ENCODE data around the gene CCDC102A. TPM values are rescaled to one million over a fixed set of nuclear protein-coding genes. Genes with fewer than 3 reads are reported as not detected.

The CCDC102A gene
- total RNA-seq, 1 experiment from 2014 or later, result 4.5 TPM

DNA sequence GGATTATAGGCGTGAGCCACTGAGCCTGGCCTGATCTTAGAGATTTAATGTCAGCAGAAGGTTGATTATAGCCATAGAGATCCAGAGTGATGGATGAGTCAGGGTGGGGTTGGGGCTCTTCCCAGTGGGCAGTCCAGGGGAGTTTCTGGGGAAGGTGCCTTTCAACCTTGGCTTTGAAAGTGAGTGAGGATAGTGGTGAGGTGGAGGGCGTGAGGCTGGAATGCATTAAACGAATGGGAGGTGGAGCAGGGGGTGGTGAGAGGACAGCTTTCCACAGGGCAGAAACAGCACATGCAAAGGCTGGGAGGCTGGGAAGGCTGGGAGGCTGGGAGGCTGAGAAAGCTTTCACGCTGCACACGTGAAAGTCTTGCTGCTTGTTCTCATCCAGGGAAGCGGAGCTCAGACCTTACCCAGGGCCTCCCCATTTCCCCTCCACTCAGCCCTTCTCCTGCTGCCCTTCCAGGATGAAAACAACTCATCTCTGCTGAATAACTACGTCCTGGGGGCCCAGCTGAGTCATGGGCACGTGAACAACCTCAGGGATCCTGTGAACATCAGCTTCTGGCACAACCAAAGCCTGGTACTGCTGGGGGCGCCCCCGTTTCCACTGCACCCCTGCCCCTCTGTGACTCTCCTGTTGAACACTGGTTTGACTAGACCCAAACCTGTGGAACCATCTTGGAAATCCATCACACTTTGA is 28.4 kb upstream of the CCDC102A start:
- peak overlapping the region; percentile 32; the same call in 1 of the 2 replicates for H3K4me2 ChIP-seq (ENCODE audit: low read length)
- ChIA-PET RAD21 (ENCODE audit: low non-redundant PET in 1 of 2, low total read pairs in 2 of 2, uncharacterized antibody in 2 of 2, unreplicated experiment in 2 of 2) (no interaction called here), POLR2A (no interaction called here), CTCF (no interaction called here)
- H3K79me2 ChIP-seq (ENCODE audit: insufficient read depth, low read length), result no peaks in the 10 kb centered on the region
- H3K4me1 ChIP-seq (ENCODE audit: control insufficient read depth in 1 of 2, insufficient read depth in 2 of 2, low read length in 2 of 2), result peaks cover 4 to 25% of the 10 kb centered on the region in 2 experiments; a peak in 3 of 4 replicates
- no peak overlapping the region for H3K27ac ChIP-seq (ENCODE audit: low read depth, low read length)
- intact Hi-C loops (cut with micrococcal nuclease), result no loop called here
- no peak overlapping the region for H3K4me3 ChIP-seq (replicated peaks in 1 of 2; ENCODE audit: low read depth in 1 of 2, low read length in 2 of 2)
- H3K9ac ChIP-seq (ENCODE audit: low read length), result no peak overlapping the region
- no peaks in the 10 kb centered on the region for H3K27me3 ChIP-seq (ENCODE audit: insufficient read depth, low read length)
- ATAC-seq (no peak), DNase-seq (ENCODE audit: low read depth, low spot score) (no peak)
- BruUV-seq (replicated peaks), result no TSS peak
- TF ChIP-seq ZFX (IDR thresholded peaks at IDR 0.05) (no peak), CEBPB (IDR thresholded peaks at IDR 0.05; ENCODE audit: low read depth) (no peak), EGR1 (IDR thresholded peaks at IDR 0.05; ENCODE audit: low read depth) (no peak), POLR2AphosphoS5 (IDR thresholded peaks at IDR 0.05; ENCODE audit: low read depth, low read length) (no peak), JUND (IDR thresholded peaks at IDR 0.05) (no peak), ELF1 (IDR thresholded peaks at IDR 0.05; ENCODE audit: borderline replicate concordance, low read depth) (no peak), ZNF274 (IDR thresholded peaks at IDR 0.05; ENCODE audit: low read depth, low read length) (no peak), EZH2 (IDR thresholded peaks at IDR 0.05) (no peak), ZBTB33 (IDR thresholded peaks at IDR 0.05; ENCODE audit: extremely low read depth, insufficient replicate concordance, low read length) (no peak), TCF7L2 (IDR thresholded peaks at IDR 0.05; ENCODE audit: borderline replicate concordance, extremely low read depth, insufficient read depth, insufficient read length) (no peak), RAD21 (IDR thresholded peaks at IDR 0.05; ENCODE audit: low read depth) (no peak), SRF (IDR thresholded peaks at IDR 0.05; ENCODE audit: low read depth) (no peak), FOSL1 (IDR thresholded peaks at IDR 0.05; ENCODE audit: low read depth) (no peak)
- TF ChIP-seq, protein P1, sequence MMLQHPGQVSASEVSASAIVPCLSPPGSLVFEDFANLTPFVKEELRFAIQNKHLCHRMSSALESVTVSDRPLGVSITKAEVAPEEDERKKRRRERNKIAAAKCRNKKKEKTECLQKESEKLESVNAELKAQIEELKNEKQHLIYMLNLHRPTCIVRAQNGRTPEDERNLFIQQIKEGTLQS (IDR thresholded peaks at IDR 0.05), result no peak
- TF ChIP-seq, protein P2, sequence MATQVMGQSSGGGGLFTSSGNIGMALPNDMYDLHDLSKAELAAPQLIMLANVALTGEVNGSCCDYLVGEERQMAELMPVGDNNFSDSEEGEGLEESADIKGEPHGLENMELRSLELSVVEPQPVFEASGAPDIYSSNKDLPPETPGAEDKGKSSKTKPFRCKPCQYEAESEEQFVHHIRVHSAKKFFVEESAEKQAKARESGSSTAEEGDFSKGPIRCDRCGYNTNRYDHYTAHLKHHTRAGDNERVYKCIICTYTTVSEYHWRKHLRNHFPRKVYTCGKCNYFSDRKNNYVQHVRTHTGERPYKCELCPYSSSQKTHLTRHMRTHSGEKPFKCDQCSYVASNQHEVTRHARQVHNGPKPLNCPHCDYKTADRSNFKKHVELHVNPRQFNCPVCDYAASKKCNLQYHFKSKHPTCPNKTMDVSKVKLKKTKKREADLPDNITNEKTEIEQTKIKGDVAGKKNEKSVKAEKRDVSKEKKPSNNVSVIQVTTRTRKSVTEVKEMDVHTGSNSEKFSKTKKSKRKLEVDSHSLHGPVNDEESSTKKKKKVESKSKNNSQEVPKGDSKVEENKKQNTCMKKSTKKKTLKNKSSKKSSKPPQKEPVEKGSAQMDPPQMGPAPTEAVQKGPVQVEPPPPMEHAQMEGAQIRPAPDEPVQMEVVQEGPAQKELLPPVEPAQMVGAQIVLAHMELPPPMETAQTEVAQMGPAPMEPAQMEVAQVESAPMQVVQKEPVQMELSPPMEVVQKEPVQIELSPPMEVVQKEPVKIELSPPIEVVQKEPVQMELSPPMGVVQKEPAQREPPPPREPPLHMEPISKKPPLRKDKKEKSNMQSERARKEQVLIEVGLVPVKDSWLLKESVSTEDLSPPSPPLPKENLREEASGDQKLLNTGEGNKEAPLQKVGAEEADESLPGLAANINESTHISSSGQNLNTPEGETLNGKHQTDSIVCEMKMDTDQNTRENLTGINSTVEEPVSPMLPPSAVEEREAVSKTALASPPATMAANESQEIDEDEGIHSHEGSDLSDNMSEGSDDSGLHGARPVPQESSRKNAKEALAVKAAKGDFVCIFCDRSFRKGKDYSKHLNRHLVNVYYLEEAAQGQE (IDR thresholded peaks at IDR 0.05; ENCODE audit: low read depth), result no peak
- no peaks in the 10 kb centered on the region for H4K20me1 ChIP-seq (ENCODE audit: insufficient read depth)
- no peaks in the 10 kb centered on the region for H3K9me2 ChIP-seq (ENCODE audit: insufficient read depth)
- no peaks in the 10 kb centered on the region for H3K9me3 ChIP-seq (ENCODE audit: control insufficient read depth in 1 of 2, insufficient read depth in 1 of 2, low read depth in 1 of 2, low read length in 2 of 2)
- no peaks in the 10 kb centered on the region for H3K36me3 ChIP-seq (ENCODE audit: control insufficient read depth in 1 of 2, insufficient read depth in 2 of 2, low read length in 2 of 2)
- no peak overlapping the region for H2AFZ ChIP-seq (ENCODE audit: low read depth, low read length, poor library complexity, severe bottlenecking)

Measured in HCT116 (cell line).